WTC11 (cell line): Measurements from ENCODE around the gene ACYP1. TPM values are rescaled to one million over a fixed set of nuclear protein-coding genes. Genes with fewer than 3 reads are reported as not detected.

Experiments used
- ATAC-seq: fragments of 200-7000 bp; cut with Tn5 transposase; 2 replicates; pipeline ENCODE4 v1.10.0; 2021; ENCODE audit warnings: mild to moderate bottlenecking, moderate library complexity
- CTCF ChIA-PET: fragments of 300-600 bp; sonication (Branson Sonifier 250); formaldehyde crosslinking; loops from one replicate; lab custom pipeline; 2021; ENCODE audit warnings: antibody characterized with exemption; lab: Charles Lee
- POLR2A ChIA-PET: fragments of 350-600 bp; sonication (Branson Sonifier 250); formaldehyde crosslinking; loops from one replicate; lab custom pipeline; 2021; ENCODE audit warnings: antibody characterized with exemption; lab: Charles Lee
- DNase-seq: peaks from one replicate; pipeline ENCODE4 v3.0.0; 2021; ENCODE audit warnings: low spot score
- H3K27ac Mint-ChIP-seq: 2 replicates; pipeline ENCODE4 v1.8.0; 2021; ENCODE audit warnings: mixed read lengths
- H3K27me3 Mint-ChIP-seq: 2 replicates; pipeline ENCODE4 v1.8.0; 2021; ENCODE audit warnings: low read depth, mild to moderate bottlenecking, moderate library complexity, mixed read lengths
- H3K36me3 Mint-ChIP-seq: 2 replicates; pipeline ENCODE4 v1.8.0; 2021; ENCODE audit warnings: mixed read lengths
- H3K4me1 Mint-ChIP-seq: 2 replicates; pipeline ENCODE4 v1.8.0; 2022; ENCODE audit warnings: mixed read lengths
- H3K4me3 Mint-ChIP-seq: 2 replicates; pipeline ENCODE4 v1.8.0; 2021; ENCODE audit warnings: mild to moderate bottlenecking, moderate library complexity, mixed read lengths
- H3K9me3 Mint-ChIP-seq: 2 replicates; pipeline ENCODE4 v1.8.0; 2021; ENCODE audit warnings: mixed read lengths
- AFF4 ChIP-seq: sonication (generic); formaldehyde crosslinking; IDR thresholded peaks from 2 replicates; pipeline ENCODE4 v1.8.1; 2023; ENCODE audit warnings: mild to moderate bottlenecking, missing genetic modification reagents, borderline replicate concordance
- ATF1 ChIP-seq: sonication (generic); formaldehyde crosslinking; IDR thresholded peaks from 2 replicates; pipeline ENCODE4 v1.8.1; 2023; ENCODE audit warnings: mild to moderate bottlenecking, moderate library complexity, missing genetic modification reagents
- ATF3 ChIP-seq: sonication (generic); formaldehyde crosslinking; conservative IDR thresholded peaks from 2 replicates; pipeline ENCODE4 v1.8.1; 2022; ENCODE audit warnings: mild to moderate bottlenecking, missing genetic modification reagents
- CBFB ChIP-seq: sonication (generic); formaldehyde crosslinking; IDR thresholded peaks from 2 replicates; pipeline ENCODE4 v1.8.1; 2022; ENCODE audit warnings: mild to moderate bottlenecking, low read depth, missing genetic modification reagents
- HMGXB4 ChIP-seq: sonication (generic); formaldehyde crosslinking; IDR thresholded peaks from 2 replicates; pipeline ENCODE4 v1.8.1; 2023; ENCODE audit warnings: mild to moderate bottlenecking, moderate library complexity, missing genetic modification reagents
- JUN ChIP-seq: sonication (generic); formaldehyde crosslinking; IDR thresholded peaks from 2 replicates; pipeline ENCODE4 v1.8.0; 2023; ENCODE audit warnings: mild to moderate bottlenecking, missing genetic modification reagents
- MAX ChIP-seq: sonication (generic); formaldehyde crosslinking; IDR thresholded peaks from 2 replicates; pipeline ENCODE4 v1.8.0; 2022; ENCODE audit warnings: mild to moderate bottlenecking, missing genetic modification reagents
- NFATC4 ChIP-seq: fragments of 250-450 bp; sonication (Bioruptor Pico); IDR thresholded peaks from 2 replicates; pipeline ENCODE4 v1.9.0; 2021; ENCODE audit warnings: mild to moderate bottlenecking
- NFE2L1 ChIP-seq: sonication (generic); formaldehyde crosslinking; IDR thresholded peaks from 2 replicates; pipeline ENCODE4 v1.8.1; 2023; ENCODE audit warnings: missing genetic modification reagents
- PRDM15 ChIP-seq: sonication (generic); formaldehyde crosslinking; IDR thresholded peaks from 2 replicates; pipeline ENCODE4 v1.8.0; 2022; ENCODE audit warnings: missing genetic modification reagents
- RORB ChIP-seq: fragments of 250-450 bp; sonication (Bioruptor Pico); IDR thresholded peaks from 2 replicates; pipeline ENCODE4 v1.9.0; 2021; ENCODE audit warnings: mild to moderate bottlenecking
- STAT6 ChIP-seq: sonication (generic); formaldehyde crosslinking; conservative IDR thresholded peaks from 2 replicates; pipeline ENCODE4 v1.8.1; 2023; ENCODE audit warnings: mild to moderate bottlenecking, low read depth, missing genetic modification reagents, moderate library complexity
- TP53 ChIP-seq: sonication (generic); formaldehyde crosslinking; IDR thresholded peaks from 2 replicates; pipeline ENCODE4 v1.8.1; 2023; ENCODE audit warnings: mild to moderate bottlenecking, missing genetic modification reagents
- ZBTB21 ChIP-seq: sonication (generic); formaldehyde crosslinking; IDR thresholded peaks from 2 replicates; pipeline ENCODE4 v1.8.1; 2023; ENCODE audit warnings: mild to moderate bottlenecking, missing genetic modification reagents, borderline replicate concordance
- ZBTB43 ChIP-seq: sonication (generic); formaldehyde crosslinking; IDR thresholded peaks from 2 replicates; pipeline ENCODE4 v1.8.1; 2023; ENCODE audit warnings: mild to moderate bottlenecking, missing genetic modification reagents
- ZNF232 ChIP-seq: sonication (generic); formaldehyde crosslinking; IDR thresholded peaks from 2 replicates; pipeline ENCODE4 v1.8.0; 2022; ENCODE audit warnings: mild to moderate bottlenecking, missing genetic modification reagents
- ZNF416 ChIP-seq: fragments of 250-450 bp; sonication (Bioruptor Pico); IDR thresholded peaks from 2 replicates; pipeline ENCODE4 v1.9.0; 2021; ENCODE audit warnings: mild to moderate bottlenecking, inconsistent platforms
- ZNF423 ChIP-seq: fragments of 250-450 bp; sonication (Bioruptor Pico); IDR thresholded peaks from 2 replicates; pipeline ENCODE4 v2.1.2; 2022; ENCODE audit warnings: mild to moderate bottlenecking, moderate library complexity
- total RNA-seq: library from RNA; stranded (reverse); gene quantifications from 3 replicates; pipeline ENCODE4 v1.2.3, GENCODE V29; 2021

The ACYP1 gene
- total RNA-seq, 1 experiment from 2014 or later = 26.6 TPM

GRCh38 chr14:75069121-75069810 lies 5.4 kb upstream of the ACYP1 start, which contains the start of gene ZC2HC1C (continued):
- TF ChIP-seq AFF4 (no peak), ZNF232 (no peak), NFATC4 (CRISPR knock-in tag) (no peak), RORB (CRISPR knock-in tag) (no peak), ZNF423 (CRISPR knock-in tag) (peak; percentile 50), ATF3 (CRISPR knock-in tag) (no peak), HMGXB4 (CRISPR knock-in tag) (peak; percentile 75; the same call in 1 of the 2 replicates), ZBTB21 (CRISPR knock-in tag) (no peak), STAT6 (CRISPR knock-in tag) (no peak)

GRCh38 chr14:75068294-75069120 lies 4.7 kb upstream of the ACYP1 start:
- peaks cover 13% of the 10 kb centered on the region for H3K4me1 Mint-ChIP-seq
- POLR2A ChIA-PET = interaction anchor here (1.1 to 1.4 kb wide), 2 partner anchors 190 to 227 kb away, joined by 3 to 5 read pairs; no protein-coding TSS in a partner anchor
- no peaks in the 10 kb centered on the region for H3K27me3 Mint-ChIP-seq
- no peak overlapping the region for H3K4me3 Mint-ChIP-seq
- CTCF ChIA-PET = interaction anchor here (0.6 to 1.8 kb wide), 5 partner anchors 122 to 420 kb away, joined by 3 to 17 read pairs (median 5); no protein-coding TSS in a partner anchor
- DNase-seq (no peak), ATAC-seq (no peak)
- no peak overlapping the region for H3K27ac Mint-ChIP-seq
- H3K36me3 Mint-ChIP-seq = no peaks in the 10 kb centered on the region
- no peaks in the 10 kb centered on the region for H3K9me3 Mint-ChIP-seq
- no peak for TF ChIP-seq ZNF416 (CRISPR knock-in tag)
- TF ChIP-seq ATF1 (CRISPR knock-in tag) = no peak
- no peak for TF ChIP-seq NFE2L1 (CRISPR knock-in tag)
- TF ChIP-seq ZBTB43 (CRISPR knock-in tag) = no peak
- no peak for TF ChIP-seq JUN (CRISPR knock-in tag)
- no peak for TF ChIP-seq MAX (CRISPR knock-in tag)
- TF ChIP-seq PRDM15 (CRISPR knock-in tag) = no peak
- no peak for TF ChIP-seq CBFB (CRISPR knock-in tag)
- TF ChIP-seq TP53 (CRISPR knock-in tag) = no peak
